OCI-LY7 (cell line): ENCODE measurements around the gene POLR2M. TPM values are rescaled to one million over a fixed set of nuclear protein-coding genes. Genes with fewer than 3 reads are reported as not detected.

ENCODE experiments used
- BruUV-seq: library from RNA; stranded (reverse); fragments of 400-500 nt; replicated peaks from 2 replicates; lab custom pipeline; 2021; lab: Mats Ljungman, UMichigan
- CTCF ChIA-PET: fragments of 300-600 bp; sonication (Branson Sonifier 250); formaldehyde crosslinking; loops from one replicate; lab custom pipeline; 2022; ENCODE audit warnings: antibody characterized with exemption; ENCODE audit not compliant: unreplicated experiment; lab: Charles Lee
- POLR2A ChIA-PET: fragments of 300-600 bp; sonication (Branson Sonifier 250); formaldehyde crosslinking; loops from one replicate; lab custom pipeline; 2022; ENCODE audit warnings: antibody characterized with exemption; lab: Charles Lee
- DNase-seq: peaks from one replicate; pipeline ENCODE4 v3.0.0-alpha.2; 2015; ENCODE audit warnings: low spot score
- H2AFZ ChIP-seq: fragments of 200-600 bp; sonication (generic), shearing (Covaris generic); 2 replicates; pipeline ENCODE4 v1.6.1; 2014; ENCODE audit warnings: mild to moderate bottlenecking, antibody characterized with exemption, low read length, moderate library complexity
- H3K27ac ChIP-seq: fragments of 200-600 bp; sonication (generic); 2 replicates; pipeline ENCODE4 v1.5.1; 2014; ENCODE audit warnings: mixed run types, low read depth, mild to moderate bottlenecking, moderate library complexity, low read length, inconsistent platforms; ENCODE audit not compliant: poor library complexity, severe bottlenecking
- H3K36me3 ChIP-seq: fragments of 200-600 bp; sonication (generic); 2 replicates; pipeline ENCODE4 v1.6.1; 2014; ENCODE audit warnings: mild to moderate bottlenecking, antibody characterized with exemption, low read length, moderate library complexity, mixed read lengths; ENCODE audit not compliant: insufficient read depth
- H3K4me1 ChIP-seq: fragments of 200-600 bp; sonication (generic); 2 replicates; pipeline ENCODE4 v1.5.1; 2014; ENCODE audit warnings: mild to moderate bottlenecking, low read length; ENCODE audit not compliant: insufficient read depth, poor library complexity, severe bottlenecking
- H3K4me2 ChIP-seq: fragments of 200-600 bp; sonication (generic); 2 replicates; pipeline ENCODE4 v1.6.1; 2014; ENCODE audit warnings: mild to moderate bottlenecking, low read length
- H3K4me3 ChIP-seq: fragments of 200-600 bp; sonication (generic); 2 replicates; pipeline ENCODE4 v1.5.1; 2014; ENCODE audit warnings: mild to moderate bottlenecking, low read depth, low read length; ENCODE audit not compliant: poor library complexity, severe bottlenecking
- H3K79me2 ChIP-seq: fragments of 200-600 bp; sonication (generic); 2 replicates; pipeline ENCODE4 v1.6.1; 2016; ENCODE audit warnings: low read depth, mild to moderate bottlenecking, low read length, moderate library complexity, mixed read lengths; ENCODE audit not compliant: insufficient read depth
- H3K9me2 ChIP-seq: fragments of 200-600 bp; sonication (generic); 2 replicates; pipeline ENCODE4 v1.6.1; 2016; ENCODE audit warnings: mild to moderate bottlenecking, low read length, mixed read lengths; ENCODE audit not compliant: insufficient read depth
- H3K9me3 ChIP-seq: fragments of 200-600 bp; sonication (generic); 2 replicates; pipeline ENCODE4 v1.6.1; 2014; ENCODE audit warnings: mild to moderate bottlenecking, mixed run types, low read length, mixed read lengths
- H4K20me1 ChIP-seq: fragments of 200-600 bp; sonication (generic); 2 replicates; pipeline ENCODE4 v1.6.1; 2014; ENCODE audit warnings: mild to moderate bottlenecking, antibody characterized with exemption, low read length, moderate library complexity, mixed read lengths; ENCODE audit not compliant: insufficient read depth
- CTCF ChIP-seq: fragments of 200-600 bp; sonication (generic); conservative IDR thresholded peaks from 2 replicates; pipeline ENCODE4 v1.5.1; 2014; ENCODE audit warnings: mild to moderate bottlenecking, antibody characterized with exemption, low read length, moderate library complexity, mixed read lengths
- EZH2phosphoT487 ChIP-seq: fragments of 200-600 bp; sonication (generic); IDR thresholded peaks from 2 replicates; pipeline ENCODE4 v1.6.1; 2018; ENCODE audit warnings: low read depth, borderline replicate concordance, mild to moderate bottlenecking, mixed run types, antibody characterized with exemption, low read length, moderate library complexity, mixed read lengths
- intact Hi-C: fragments of 100-400 bp; cut with micrococcal nuclease; formaldehyde crosslinking; loops from one replicate; pipeline ENCODE4 v1.10.0; 2022; ENCODE audit not compliant: unreplicated experiment
- total RNA-seq, 2 experiments: library from RNA; depleted of rRNA in 1 of 2; stranded (reverse); fragments of >200 nt in 1 of 2; shearing (Covaris generic) in 1 of 2; gene quantifications; 2 replicates each; pipeline ENCODE4 v1.2.3, GENCODE V29; 2014 to 2022

POLR2M gene
- total RNA-seq, 2 experiments from 2014 or later: 77.6 to 154 TPM

GRCh38 chr15:57756466-57756865, 50.0 kb downstream of the POLR2M start:
- H3K9me2 ChIP-seq: no peaks in the 10 kb centered on the region
- TF ChIP-seq EZH2phosphoT487 (no peak), CTCF (no peak)
- H3K4me1 ChIP-seq: no peaks in the 10 kb centered on the region
- ChIA-PET CTCF (no interaction called here), POLR2A (no interaction called here)
- no peaks in the 10 kb centered on the region for H3K36me3 ChIP-seq
- no peaks in the 10 kb centered on the region for H3K79me2 ChIP-seq
- intact Hi-C loops: no loop called here
- H3K27ac ChIP-seq: no peak overlapping the region
- H3K9me3 ChIP-seq: no peaks in the 10 kb centered on the region
- no peak overlapping the region for H3K4me3 ChIP-seq
- no TSS peak for BruUV-seq
- no peak for DNase-seq
- no peak overlapping the region for H2AFZ ChIP-seq
- H4K20me1 ChIP-seq: no peaks in the 10 kb centered on the region
- no peak overlapping the region for H3K4me2 ChIP-seq

GRCh38 chr15:57758560-57758959, 52.0 kb downstream of the POLR2M start:
- H2AFZ ChIP-seq: no peak overlapping the region
- no peaks in the 10 kb centered on the region for H3K36me3 ChIP-seq
- ChIA-PET POLR2A (interaction anchor here (0.9 kb wide), 1 partner anchor 19 kb away, joined by 3 read pairs; no protein-coding TSS in a partner anchor), CTCF (no interaction called here)
- intact Hi-C loops: no loop called here
- H3K9me3 ChIP-seq: no peaks in the 10 kb centered on the region
- H3K9me2 ChIP-seq: no peaks in the 10 kb centered on the region
- H3K4me1 ChIP-seq: no peaks in the 10 kb centered on the region
- no TSS peak for BruUV-seq
- H3K27ac ChIP-seq: no peak overlapping the region
- H3K79me2 ChIP-seq: no peaks in the 10 kb centered on the region
- H3K4me3 ChIP-seq: no peak overlapping the region
- no peak for DNase-seq
- TF ChIP-seq CTCF: no peak
- no peak for TF ChIP-seq EZH2phosphoT487
- no peak overlapping the region for H3K4me2 ChIP-seq
- H4K20me1 ChIP-seq: no peaks in the 10 kb centered on the region

GRCh38 chr15:57761562-57761961, 55.0 kb downstream of the POLR2M start:
- no peak overlapping the region for H2AFZ ChIP-seq
- no peaks in the 10 kb centered on the region for H3K36me3 ChIP-seq
- H3K27ac ChIP-seq: no peak overlapping the region
- H3K79me2 ChIP-seq: no peaks in the 10 kb centered on the region
- no peak overlapping the region for H3K4me2 ChIP-seq
- no TSS peak for BruUV-seq
- POLR2A ChIA-PET: interaction anchor here (0.5 kb wide), 1 partner anchor 29 kb away, joined by 6 read pairs; no protein-coding TSS in a partner anchor
- CTCF ChIA-PET: no interaction called here
- H3K9me3 ChIP-seq: no peaks in the 10 kb centered on the region
- H4K20me1 ChIP-seq: no peaks in the 10 kb centered on the region
- no peaks in the 10 kb centered on the region for H3K9me2 ChIP-seq
- no peak for TF ChIP-seq CTCF
- no peak for TF ChIP-seq EZH2phosphoT487
- no peak for DNase-seq
- H3K4me3 ChIP-seq: no peak overlapping the region
- H3K4me1 ChIP-seq: no peaks in the 10 kb centered on the region
- intact Hi-C loops: no loop called here
